Neural progenitor cell (in vitro differentiated cells): ENCODE results near the gene LY6G5C.
A peak's percentile ranks its signal among the peaks of the same experiment; 100 is the strongest.

Source experiments
- EZH2phosphoT487 ChIP-seq: fragments of 200-600 bp; sonication (generic); IDR thresholded peaks from 2 replicates; pipeline ENCODE4 v1.6.1; 2017; ENCODE audit warnings: antibody characterized with exemption
- TF ChIP-seq, protein P1 (sequence below): fragments of 200-600 bp; sonication (generic); IDR thresholded peaks from 2 replicates; pipeline ENCODE4 v1.5.1; 2017; ENCODE audit warnings: antibody characterized with exemption, mild to moderate bottlenecking

DNA sequence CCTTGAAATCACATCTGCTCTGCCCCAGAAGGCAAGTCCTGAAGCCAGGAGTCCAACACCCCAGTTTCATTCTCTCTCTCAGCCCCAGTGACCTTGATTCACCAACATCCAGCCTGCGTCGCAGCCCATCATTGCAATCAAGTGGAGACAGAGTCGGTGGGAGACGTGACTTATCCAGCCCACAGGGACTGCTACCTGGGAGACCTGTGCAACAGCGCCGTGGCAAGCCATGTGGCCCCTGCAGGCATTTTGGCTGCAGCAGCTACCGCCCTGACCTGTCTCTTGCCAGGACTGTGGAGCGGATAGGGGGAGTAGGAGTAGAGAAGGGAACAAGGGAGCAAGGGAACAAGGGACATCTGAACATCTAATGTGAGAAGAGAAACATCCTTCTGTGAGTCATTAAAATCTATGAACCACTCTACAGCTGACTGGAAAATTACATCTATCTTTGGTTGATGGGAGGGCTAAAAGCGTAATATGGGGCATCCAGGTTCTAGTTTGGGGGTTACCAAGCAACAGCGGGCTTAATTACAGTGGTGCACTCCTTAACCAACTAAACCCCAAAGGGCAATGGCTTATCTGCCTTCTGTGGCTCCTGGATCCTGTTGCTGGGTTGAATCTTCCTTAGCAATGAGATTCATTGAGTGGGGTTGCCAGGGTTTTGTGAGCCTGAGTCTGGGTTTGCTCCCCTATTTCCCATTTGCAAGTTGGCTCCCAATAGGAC, 36.8 kb upstream of the LY6G5C start:
- TF ChIP-seq, protein P1, sequence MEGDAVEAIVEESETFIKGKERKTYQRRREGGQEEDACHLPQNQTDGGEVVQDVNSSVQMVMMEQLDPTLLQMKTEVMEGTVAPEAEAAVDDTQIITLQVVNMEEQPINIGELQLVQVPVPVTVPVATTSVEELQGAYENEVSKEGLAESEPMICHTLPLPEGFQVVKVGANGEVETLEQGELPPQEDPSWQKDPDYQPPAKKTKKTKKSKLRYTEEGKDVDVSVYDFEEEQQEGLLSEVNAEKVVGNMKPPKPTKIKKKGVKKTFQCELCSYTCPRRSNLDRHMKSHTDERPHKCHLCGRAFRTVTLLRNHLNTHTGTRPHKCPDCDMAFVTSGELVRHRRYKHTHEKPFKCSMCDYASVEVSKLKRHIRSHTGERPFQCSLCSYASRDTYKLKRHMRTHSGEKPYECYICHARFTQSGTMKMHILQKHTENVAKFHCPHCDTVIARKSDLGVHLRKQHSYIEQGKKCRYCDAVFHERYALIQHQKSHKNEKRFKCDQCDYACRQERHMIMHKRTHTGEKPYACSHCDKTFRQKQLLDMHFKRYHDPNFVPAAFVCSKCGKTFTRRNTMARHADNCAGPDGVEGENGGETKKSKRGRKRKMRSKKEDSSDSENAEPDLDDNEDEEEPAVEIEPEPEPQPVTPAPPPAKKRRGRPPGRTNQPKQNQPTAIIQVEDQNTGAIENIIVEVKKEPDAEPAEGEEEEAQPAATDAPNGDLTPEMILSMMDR, result peak; percentile 43
- no peak for TF ChIP-seq EZH2phosphoT487
